ENCODE results near the gene EFCAB10.
A peak's percentile ranks its signal among the peaks of the same experiment; 100 is the strongest.

Gene EFCAB10, protein sequence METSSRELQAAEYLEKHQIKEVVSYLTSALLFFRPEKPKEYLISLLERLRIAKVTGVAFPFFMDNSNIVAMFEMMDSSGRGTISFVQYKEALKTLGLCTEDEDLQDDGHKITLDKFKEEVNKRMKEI

GRCh38 chr7:105581066-105581811 is at the start of gene EFCAB10:
Gene EFCAB10, minus strand, starts transcription at chr7:105581493. Its CDS starts 30 bp downstream, at chr7:105581463.
- DNase-seq (ENCODE audit: low read depth): peak; percentile 71
- H3K4me3 ChIP-seq (ENCODE audit: low read depth, low read length): peak within 1 kb of the TSS; percentile 43
- no peak for TF ChIP-seq CTCF (IDR thresholded peaks at IDR 0.05; ENCODE audit: insufficient read depth, low read depth, low read length, missing control alignments)

GRCh38 chr7:105625986-105626385 is 44.7 kb upstream of the EFCAB10 start:
- H3K4me3 ChIP-seq (ENCODE audit: low read depth, low read length): no peak overlapping the region
- DNase-seq (ENCODE audit: low read depth): no peak
- TF ChIP-seq CTCF (IDR thresholded peaks at IDR 0.05; ENCODE audit: insufficient read depth, low read depth, low read length, missing control alignments): no peak

DNA sequence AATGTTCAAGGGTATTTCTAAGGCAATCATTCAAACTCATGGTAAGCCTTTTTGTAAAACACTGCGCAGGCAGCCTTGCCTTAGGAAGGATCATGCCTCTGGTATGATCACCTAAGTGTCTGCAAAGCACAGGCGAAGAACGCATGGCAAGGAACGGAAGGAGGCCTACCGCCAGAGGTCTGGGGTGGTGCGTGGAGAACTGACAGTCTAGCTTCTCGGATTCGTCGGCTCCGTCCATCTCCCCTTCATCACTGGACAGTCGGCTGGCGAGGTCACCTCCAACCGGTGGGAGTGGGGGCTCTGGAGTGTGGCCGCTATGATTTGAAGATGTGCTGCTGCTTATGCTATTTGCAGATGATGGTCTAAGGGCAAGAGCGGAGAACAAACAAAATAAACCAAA is 42.6 kb upstream of the EFCAB10 start:
- TF ChIP-seq CTCF (IDR thresholded peaks at IDR 0.05; ENCODE audit: insufficient read depth, low read depth, low read length, missing control alignments): no peak
- no peak for DNase-seq (ENCODE audit: low read depth)
- H3K4me3 ChIP-seq (ENCODE audit: low read depth, low read length): no peak overlapping the region

DNA sequence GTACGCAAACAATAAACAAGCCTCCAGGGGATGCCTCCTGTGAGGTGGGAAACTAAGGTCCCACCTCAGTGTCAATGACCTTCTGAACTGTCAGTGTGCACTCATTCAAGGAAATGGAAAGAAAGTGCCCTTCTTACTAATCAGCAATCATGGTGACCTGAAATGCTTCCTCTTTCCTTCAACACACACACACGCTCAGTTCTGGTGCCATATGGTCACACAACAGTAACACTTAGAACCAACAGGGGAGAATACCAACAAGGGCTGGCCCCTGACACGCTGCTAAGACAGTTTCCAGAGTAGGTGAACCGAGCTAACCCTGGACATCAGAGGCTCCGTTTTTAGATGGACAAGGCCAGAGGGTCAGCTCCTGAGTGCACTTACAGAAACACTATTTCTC is 42.1 kb upstream of the EFCAB10 start:
- TF ChIP-seq CTCF (IDR thresholded peaks at IDR 0.05; ENCODE audit: insufficient read depth, low read depth, low read length, missing control alignments): no peak
- no peak overlapping the region for H3K4me3 ChIP-seq (ENCODE audit: low read depth, low read length)
- no peak for DNase-seq (ENCODE audit: low read depth)

GRCh38 chr7:105622106-105622731 is 40.9 kb upstream of the EFCAB10 start:
- no peak for DNase-seq (ENCODE audit: low read depth)
- H3K4me3 ChIP-seq (ENCODE audit: low read depth, low read length): no peak overlapping the region
- TF ChIP-seq CTCF (IDR thresholded peaks at IDR 0.05; ENCODE audit: insufficient read depth, low read depth, low read length, missing control alignments): no peak

DNA sequence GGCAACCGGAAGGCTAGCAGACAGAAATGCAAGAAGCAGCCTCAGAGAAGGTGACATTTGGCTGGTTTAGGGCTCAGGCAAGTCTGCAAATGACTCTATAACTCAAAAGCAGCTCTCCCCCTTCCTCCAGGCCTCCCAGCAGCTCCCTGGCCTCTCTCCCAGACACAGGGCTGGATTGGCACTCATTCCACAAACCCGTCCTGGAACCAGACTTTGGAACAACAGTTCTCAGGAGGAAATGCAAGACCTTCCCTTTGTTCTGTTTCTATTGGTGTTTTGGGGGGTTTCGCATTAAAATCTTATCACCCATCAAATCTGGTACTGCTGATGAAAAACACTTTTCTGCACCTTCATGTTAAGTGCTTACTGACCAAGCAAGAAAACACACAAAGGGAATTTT is 40.3 kb upstream of the EFCAB10 start:
- no peak for TF ChIP-seq CTCF (IDR thresholded peaks at IDR 0.05; ENCODE audit: insufficient read depth, low read depth, low read length, missing control alignments)
- no peak for DNase-seq (ENCODE audit: low read depth)
- no peak overlapping the region for H3K4me3 ChIP-seq (ENCODE audit: low read depth, low read length)
